Measurements from ENCODE around the gene GABARAPL2.

DNA sequence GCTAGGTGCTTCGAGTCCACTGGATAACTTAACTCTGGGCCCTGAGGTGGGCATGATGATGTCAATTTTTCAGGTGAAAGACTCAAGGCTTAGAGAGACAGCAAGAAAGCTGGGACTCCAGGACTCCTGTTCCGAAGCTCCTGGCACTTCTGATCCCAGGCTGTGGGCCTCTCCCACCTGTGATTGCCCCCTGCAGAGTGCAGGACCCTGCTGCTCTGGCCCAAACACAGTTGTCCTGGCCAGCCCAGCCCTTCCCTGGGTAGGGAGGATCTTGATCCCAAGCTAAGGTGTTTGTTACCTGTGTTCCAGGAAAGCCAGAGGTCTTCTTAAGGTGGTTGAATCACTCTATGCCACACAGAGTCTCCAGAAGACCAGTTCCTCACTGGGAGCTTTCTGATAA lies 33.4 kb upstream of the GABARAPL2 start:
- TF ChIP-seq, protein P1, sequence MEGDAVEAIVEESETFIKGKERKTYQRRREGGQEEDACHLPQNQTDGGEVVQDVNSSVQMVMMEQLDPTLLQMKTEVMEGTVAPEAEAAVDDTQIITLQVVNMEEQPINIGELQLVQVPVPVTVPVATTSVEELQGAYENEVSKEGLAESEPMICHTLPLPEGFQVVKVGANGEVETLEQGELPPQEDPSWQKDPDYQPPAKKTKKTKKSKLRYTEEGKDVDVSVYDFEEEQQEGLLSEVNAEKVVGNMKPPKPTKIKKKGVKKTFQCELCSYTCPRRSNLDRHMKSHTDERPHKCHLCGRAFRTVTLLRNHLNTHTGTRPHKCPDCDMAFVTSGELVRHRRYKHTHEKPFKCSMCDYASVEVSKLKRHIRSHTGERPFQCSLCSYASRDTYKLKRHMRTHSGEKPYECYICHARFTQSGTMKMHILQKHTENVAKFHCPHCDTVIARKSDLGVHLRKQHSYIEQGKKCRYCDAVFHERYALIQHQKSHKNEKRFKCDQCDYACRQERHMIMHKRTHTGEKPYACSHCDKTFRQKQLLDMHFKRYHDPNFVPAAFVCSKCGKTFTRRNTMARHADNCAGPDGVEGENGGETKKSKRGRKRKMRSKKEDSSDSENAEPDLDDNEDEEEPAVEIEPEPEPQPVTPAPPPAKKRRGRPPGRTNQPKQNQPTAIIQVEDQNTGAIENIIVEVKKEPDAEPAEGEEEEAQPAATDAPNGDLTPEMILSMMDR (IDR thresholded peaks at IDR 0.05): no peak
- no peak for TF ChIP-seq EZH2 (IDR thresholded peaks at IDR 0.05; ENCODE audit: borderline replicate concordance, insufficient read depth, low read depth, low read length, poor library complexity, severe bottlenecking)
